Muscle layer of duodenum (tissue), 2 donors: ENCODE results near the gene SLC47A1.

Source experiments
- H3K27ac ChIP-seq: one replicate; pipeline ENCODE4 v1.7.0; 2013; ENCODE audit warnings: mild to moderate bottlenecking, low read length
- H3K27me3 ChIP-seq: one replicate; pipeline ENCODE4 v1.7.0; 2013; ENCODE audit warnings: low read depth, mild to moderate bottlenecking, control low read depth, low read length
- H3K36me3 ChIP-seq, 2 donors: one replicate each; pipeline ENCODE4 v1.7.0; 2013; ENCODE audit warnings: low read length in 2 of 2, control low read depth in 1 of 2, mild to moderate bottlenecking in 1 of 2; ENCODE audit not compliant: insufficient read depth in 2 of 2, control insufficient read depth in 1 of 2
- H3K4me1 ChIP-seq, 2 donors: one replicate each; pipeline ENCODE4 v1.7.0; 2013; ENCODE audit warnings: low read length in 2 of 2, mild to moderate bottlenecking in 2 of 2, control low read depth in 1 of 2, moderate library complexity in 1 of 2; ENCODE audit not compliant: insufficient read depth in 2 of 2, control insufficient read depth in 1 of 2
- H3K4me3 ChIP-seq, 2 donors: one replicate each; pipeline ENCODE4 v1.7.0; 2013; ENCODE audit warnings: low read length in 2 of 2, low read depth in 1 of 2, mild to moderate bottlenecking in 1 of 2
- H3K9me3 ChIP-seq, 2 donors: one replicate each; pipeline ENCODE4 v1.7.0; 2013; ENCODE audit warnings: low read length in 2 of 2, control low read depth in 1 of 2, mild to moderate bottlenecking in 1 of 2; ENCODE audit not compliant: control insufficient read depth in 1 of 2
- donor health status: healthy.

The SLC47A1 gene

GRCh38 chr17:19565817-19566575 lies 32.3 kb downstream of the SLC47A1 start:
- no peaks in the 10 kb centered on the region for H3K27me3 ChIP-seq
- no peak overlapping the region for H3K4me3 ChIP-seq
- peaks cover 0 to 10% of the 10 kb centered on the region in 2 donors for H3K4me1 ChIP-seq
- H3K36me3 ChIP-seq, result no peaks in the 10 kb centered on the region
- no peaks in the 10 kb centered on the region for H3K9me3 ChIP-seq
- H3K27ac ChIP-seq, result no peak overlapping the region

- Histone ChIP-seq H3K27ac (no peak overlapping the region), H3K9me3 (no peaks in the 10 kb centered on the region), H3K27me3 (no peaks in the 10 kb centered on the region), H3K4me3 (no peak overlapping the region), H3K4me1 (peaks cover 0 to 14% of the 10 kb centered on the region in 2 donors), H3K36me3 (no peaks in the 10 kb centered on the region)
Observed at GRCh38 chr17:19567216-19568015, 33.8 kb downstream of the SLC47A1 start.

GRCh38 chr17:19568016-19568350 lies 34.3 kb downstream of the SLC47A1 start:
- no peaks in the 10 kb centered on the region for H3K36me3 ChIP-seq
- peaks cover 4 to 20% of the 10 kb centered on the region in 2 donors for H3K4me1 ChIP-seq
- no peak overlapping the region for H3K27ac ChIP-seq
- H3K4me3 ChIP-seq, result no peak overlapping the region
- no peaks in the 10 kb centered on the region for H3K9me3 ChIP-seq
- no peaks in the 10 kb centered on the region for H3K27me3 ChIP-seq

DNA sequence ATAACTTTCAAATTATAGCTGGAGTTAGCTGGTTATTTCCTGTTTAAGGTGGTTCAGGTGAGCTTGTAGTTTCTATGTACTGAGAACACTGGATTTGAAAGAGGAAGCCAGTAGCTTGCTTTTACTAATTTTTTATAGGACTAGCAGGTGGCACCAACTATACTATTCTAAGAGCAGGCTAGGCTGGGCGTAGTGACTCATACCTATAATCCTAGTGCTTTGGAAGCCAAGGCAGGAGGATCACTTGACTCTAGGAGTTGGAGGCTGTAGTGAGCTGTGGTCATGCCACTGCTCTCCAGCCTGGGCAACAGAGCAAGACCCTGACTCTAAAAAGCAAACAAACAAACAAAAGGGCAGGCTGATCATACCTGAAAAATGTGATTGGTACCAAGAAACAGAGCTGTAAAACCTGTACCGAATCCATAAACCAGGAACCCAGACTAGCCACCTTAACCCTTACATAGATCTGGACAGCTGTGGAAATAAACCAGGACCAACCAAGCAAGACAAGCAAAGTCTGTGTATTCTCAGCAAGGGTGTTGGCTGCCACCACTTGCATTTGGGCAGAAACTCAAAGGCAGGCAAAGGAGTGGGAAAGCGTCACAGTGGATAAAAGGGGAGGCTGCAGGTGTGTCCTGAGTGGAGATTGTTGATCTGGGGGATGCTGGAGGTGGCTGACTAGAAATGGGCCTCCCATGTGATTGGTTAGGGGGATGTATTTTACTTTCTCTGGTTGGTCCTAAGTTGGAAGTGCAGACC lies 36.3 kb downstream of the SLC47A1 start:
- Histone ChIP-seq H3K27me3 (no peaks in the 10 kb centered on the region), H3K36me3 (no peaks in the 10 kb centered on the region), H3K4me3 (no peak overlapping the region), H3K9me3 (no peaks in the 10 kb centered on the region), H3K4me1 (peaks cover 4 to 22% of the 10 kb centered on the region in 2 donors), H3K27ac (no peak overlapping the region)

DNA sequence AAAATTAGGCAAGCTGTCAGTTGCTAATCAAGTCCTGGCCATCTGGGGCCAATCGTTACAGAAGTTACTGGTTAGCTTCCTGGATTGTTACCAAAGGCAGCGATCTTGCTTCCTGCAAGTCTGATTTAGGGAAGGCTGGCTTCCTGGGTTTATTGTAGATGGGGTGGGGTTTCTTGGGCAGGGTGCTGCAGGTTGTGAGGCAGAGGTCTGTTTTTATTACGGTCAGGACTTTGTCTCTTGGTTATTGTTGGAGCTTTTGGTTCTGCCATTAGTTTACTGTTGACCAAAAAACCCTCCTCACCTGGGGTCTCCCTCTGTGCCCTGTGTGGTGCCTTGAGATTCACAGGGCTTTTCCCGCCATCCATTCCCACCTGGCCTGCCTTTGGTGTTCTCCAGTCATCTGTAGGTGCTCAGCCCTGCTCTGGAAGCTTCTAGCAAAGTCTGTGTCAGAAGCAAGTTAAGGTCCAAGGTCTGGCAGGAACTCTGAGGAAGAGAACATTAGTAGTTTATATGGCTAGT lies 36.9 kb downstream of the SLC47A1 start:
- no peaks in the 10 kb centered on the region for H3K36me3 ChIP-seq
- no peak overlapping the region for H3K27ac ChIP-seq
- no peaks in the 10 kb centered on the region for H3K9me3 ChIP-seq
- no peak overlapping the region for H3K4me3 ChIP-seq
- peaks cover 4 to 22% of the 10 kb centered on the region in 2 donors for H3K4me1 ChIP-seq
- H3K27me3 ChIP-seq, result no peaks in the 10 kb centered on the region

DNA sequence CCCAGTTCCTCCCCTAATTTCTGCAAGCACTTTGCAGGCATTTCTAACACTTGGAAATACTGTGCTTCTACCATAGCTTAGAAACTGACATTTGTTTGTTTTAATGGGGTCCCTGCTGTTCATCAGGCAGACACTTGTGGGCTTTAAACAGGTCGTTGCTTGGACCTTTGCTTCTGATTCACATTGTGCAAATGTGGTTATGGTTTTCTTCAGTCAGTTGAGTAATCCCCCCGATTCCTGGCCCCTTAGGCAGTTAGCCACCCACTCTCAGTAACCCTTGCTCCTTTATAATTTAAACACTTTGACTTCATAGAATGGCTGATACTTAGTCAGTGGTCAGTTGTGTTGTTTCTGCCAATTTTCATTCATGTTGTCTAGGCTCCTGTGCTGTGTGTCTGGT lies 39.4 kb downstream of the SLC47A1 start:
- no peaks in the 10 kb centered on the region for H3K9me3 ChIP-seq
- no peaks in the 10 kb centered on the region for H3K27me3 ChIP-seq
- peaks cover 4 to 22% of the 10 kb centered on the region in 2 donors for H3K4me1 ChIP-seq
- H3K27ac ChIP-seq, result no peak overlapping the region
- H3K4me3 ChIP-seq, result no peak overlapping the region
- H3K36me3 ChIP-seq, result no peaks in the 10 kb centered on the region

- H3K9me3 ChIP-seq, result no peaks in the 10 kb centered on the region
- no peak overlapping the region for H3K4me3 ChIP-seq
- no peaks in the 10 kb centered on the region for H3K36me3 ChIP-seq
- H3K27me3 ChIP-seq, result no peaks in the 10 kb centered on the region
- no peak overlapping the region for H3K27ac ChIP-seq
- peaks cover 4 to 22% of the 10 kb centered on the region in 2 donors for H3K4me1 ChIP-seq
Observed at GRCh38 chr17:19574956-19575355, 41.3 kb downstream of the SLC47A1 start.

- H3K4me1 ChIP-seq, result no peaks in the 10 kb centered on the region
- H3K4me3 ChIP-seq, result no peak overlapping the region
- no peaks in the 10 kb centered on the region for H3K36me3 ChIP-seq
- H3K9me3 ChIP-seq, result no peaks in the 10 kb centered on the region
- H3K27ac ChIP-seq, result no peak overlapping the region
- no peaks in the 10 kb centered on the region for H3K27me3 ChIP-seq
Observed at GRCh38 chr17:19578545-19578944, 44.9 kb downstream of the SLC47A1 start.

DNA sequence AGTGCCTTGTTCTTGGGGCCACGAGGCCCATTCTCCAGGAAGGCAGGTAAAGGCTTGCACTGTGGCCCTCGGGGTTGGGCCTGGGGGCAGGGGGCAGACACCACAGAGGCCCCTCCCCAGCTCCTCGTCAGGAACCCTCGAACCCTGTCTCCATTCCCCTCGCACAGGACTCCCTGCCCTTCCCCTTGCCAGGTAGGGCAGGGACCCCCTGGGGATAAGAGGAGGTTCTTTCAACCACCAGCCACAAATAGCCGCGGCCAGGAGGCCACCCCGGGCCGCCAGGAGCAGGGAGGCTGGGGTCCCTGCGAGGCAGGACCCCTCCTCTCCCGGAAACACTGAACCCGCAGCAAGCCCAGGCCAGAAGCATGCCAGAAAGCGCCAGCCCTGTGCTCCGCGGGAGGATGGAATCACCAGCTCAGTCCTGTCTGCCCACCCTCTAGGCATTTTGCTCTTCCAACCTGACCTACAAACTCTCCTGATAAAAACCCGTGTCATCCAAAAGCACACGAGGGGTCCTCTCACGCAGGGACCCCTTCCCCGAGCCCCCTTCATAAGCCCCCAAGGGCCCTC lies 45.6 kb downstream of the SLC47A1 start:
- no peak overlapping the region for H3K4me3 ChIP-seq
- no peaks in the 10 kb centered on the region for H3K4me1 ChIP-seq
- H3K9me3 ChIP-seq, result no peaks in the 10 kb centered on the region
- H3K36me3 ChIP-seq, result no peaks in the 10 kb centered on the region
- no peak overlapping the region for H3K27ac ChIP-seq
- no peaks in the 10 kb centered on the region for H3K27me3 ChIP-seq

GRCh38 chr17:19579867-19580565 lies 46.4 kb downstream of the SLC47A1 start:
- no peaks in the 10 kb centered on the region for H3K4me1 ChIP-seq
- H3K9me3 ChIP-seq, result no peaks in the 10 kb centered on the region
- no peak overlapping the region for H3K27ac ChIP-seq
- no peaks in the 10 kb centered on the region for H3K36me3 ChIP-seq
- H3K27me3 ChIP-seq, result no peaks in the 10 kb centered on the region
- peak overlapping the region; percentile 39 to 64 for H3K4me3 ChIP-seq
